ENCODE data around the gene SLC16A6.
"Not testable (repeated sequence)": the region's sequence is repeated elsewhere in the genome, so short reads cannot be mapped to it uniquely, and the experiment has no call there.

Gene SLC16A6

GRCh38 chr17:68290955-68291835, at the start of gene SLC16A6, which contains the start of gene ARSG:
SLC16A6 (minus strand) TSS chr17:68291127; CDS start chr17:68278320, 12,807 bp downstream.
ARSG (plus strand) TSS chr17:68291495; CDS start chr17:68307494, 15,999 bp downstream.
- in situ Hi-C loops (cut with MboI; ENCODE audit: low sequenced_read_pairs): no loop called here

GRCh38 chr17:68334393-68334792, 43.5 kb upstream of the SLC16A6 start:
- in situ Hi-C loops (cut with MboI; ENCODE audit: low sequenced_read_pairs): no loop called here

DNA sequence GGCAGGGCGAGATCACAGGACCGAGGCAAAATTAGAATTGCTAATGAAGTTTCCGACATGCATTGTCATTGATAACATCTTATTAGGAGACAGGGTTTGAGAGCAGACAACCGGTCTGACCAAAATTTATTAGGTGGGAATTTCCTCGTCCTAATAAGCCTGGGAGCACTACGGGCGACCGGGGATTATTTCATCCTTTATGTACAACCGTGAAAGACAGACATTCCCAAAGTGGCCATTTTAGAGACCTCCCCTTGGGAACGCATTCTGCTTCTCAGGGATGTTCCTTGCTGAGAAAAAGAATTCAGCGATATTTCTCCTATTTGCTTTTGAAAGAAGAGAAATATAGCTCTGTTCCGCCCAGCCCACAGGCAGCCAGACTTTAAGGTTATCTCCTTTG, 41.0 kb upstream of the SLC16A6 start:
- in situ Hi-C loops (cut with MboI; ENCODE audit: low sequenced_read_pairs): not testable (repeated sequence)

GRCh38 chr17:68329331-68329730, 38.4 kb upstream of the SLC16A6 start:
- in situ Hi-C loops (cut with MboI; ENCODE audit: low sequenced_read_pairs): no loop called here

GRCh38 chr17:68328676-68329075, 37.7 kb upstream of the SLC16A6 start:
- in situ Hi-C loops (cut with MboI; ENCODE audit: low sequenced_read_pairs): no loop called here

DNA sequence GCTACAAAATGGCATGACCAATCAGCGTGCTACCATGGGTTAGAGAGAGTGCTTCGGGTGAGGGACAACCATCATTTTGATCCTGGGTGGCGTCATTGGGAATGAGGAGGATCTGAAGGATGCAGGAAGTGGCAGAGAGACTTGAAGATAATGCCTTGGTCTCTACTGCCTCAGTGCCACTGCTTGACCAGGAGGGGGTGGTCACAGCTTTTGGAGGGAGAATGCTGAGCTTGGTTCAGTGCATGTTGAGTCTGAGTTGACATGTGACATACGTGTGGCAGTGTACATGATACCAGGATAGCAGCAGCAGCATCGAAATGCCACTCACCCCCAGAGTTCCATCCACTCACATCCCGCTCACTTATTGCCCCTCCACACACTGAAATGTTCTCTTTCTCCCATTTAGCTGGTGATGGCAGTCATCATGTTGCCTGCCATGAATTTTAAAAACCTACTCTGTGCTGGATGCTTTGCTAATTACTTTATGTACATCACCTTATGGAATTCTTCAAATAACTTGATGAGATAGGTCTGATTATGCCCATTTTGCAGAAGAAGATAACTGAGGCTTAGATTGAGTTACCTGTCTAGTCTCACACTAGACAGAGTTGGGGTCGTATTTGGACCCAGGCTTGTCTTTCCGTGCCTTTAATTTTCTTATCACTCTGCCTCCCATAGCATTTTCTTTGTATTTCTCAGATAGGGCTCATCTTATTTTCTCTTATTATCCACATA, 37.1 kb upstream of the SLC16A6 start:
- in situ Hi-C loops (cut with MboI; ENCODE audit: low sequenced_read_pairs): no loop called here

- in situ Hi-C loops (cut with MboI; ENCODE audit: low sequenced_read_pairs): no loop called here
Observed at GRCh38 chr17:68326681-68327080, 35.8 kb upstream of the SLC16A6 start.

DNA sequence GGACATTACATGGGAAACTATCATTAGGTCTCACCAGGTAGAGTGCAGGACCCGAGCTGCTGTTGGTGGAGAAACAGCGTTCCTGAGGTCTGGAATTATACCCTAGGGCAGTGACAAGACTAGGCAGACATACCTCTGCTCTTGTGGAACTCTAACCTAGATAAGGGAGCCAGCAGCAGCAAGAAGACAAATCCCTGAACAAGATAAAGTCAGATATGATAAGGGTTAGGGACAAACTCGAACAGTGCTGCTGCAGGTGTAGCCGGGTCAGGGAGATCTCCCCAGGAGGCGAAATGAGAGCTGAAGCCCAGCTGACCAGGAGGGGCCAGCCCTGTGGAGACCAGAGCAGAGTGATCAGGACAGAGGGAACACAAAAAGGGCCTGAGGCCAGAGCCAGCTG, 35.0 kb upstream of the SLC16A6 start:
- in situ Hi-C loops (cut with MboI; ENCODE audit: low sequenced_read_pairs): no loop called here

GRCh38 chr17:68324654-68325336, 33.9 kb upstream of the SLC16A6 start:
- in situ Hi-C loops (cut with MboI; ENCODE audit: low sequenced_read_pairs): no loop called here

DNA sequence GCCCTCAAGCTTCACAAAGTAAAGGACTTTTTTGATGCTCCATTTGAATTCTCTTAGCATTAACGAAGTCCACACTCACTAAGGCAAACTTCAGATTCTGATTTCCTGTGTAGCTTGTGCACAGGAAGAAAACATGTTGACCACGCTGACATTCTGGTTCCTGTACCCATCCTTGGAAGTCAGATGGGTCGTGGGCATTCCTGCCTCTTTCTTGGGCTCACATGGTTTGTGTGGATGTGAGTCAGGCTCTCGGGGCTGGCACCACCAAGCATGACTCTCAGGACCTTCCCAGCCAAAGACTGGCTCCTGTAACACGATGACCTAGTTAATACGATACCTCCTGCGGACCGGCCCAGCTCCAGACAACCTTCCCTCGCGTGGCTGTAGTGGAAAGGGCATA, 33.2 kb upstream of the SLC16A6 start:
- in situ Hi-C loops (cut with MboI; ENCODE audit: low sequenced_read_pairs): no loop called here

GRCh38 chr17:68322630-68323029, 31.7 kb upstream of the SLC16A6 start:
- in situ Hi-C loops (cut with MboI; ENCODE audit: low sequenced_read_pairs): no loop called here

- in situ Hi-C loops (cut with MboI; ENCODE audit: low sequenced_read_pairs): no loop called here
Observed at GRCh38 chr17:68321556-68321954, 30.6 kb upstream of the SLC16A6 start.

- in situ Hi-C loops (cut with MboI; ENCODE audit: low sequenced_read_pairs): no loop called here
Observed at GRCh38 chr17:68320943-68321555, 30.1 kb upstream of the SLC16A6 start.

DNA sequence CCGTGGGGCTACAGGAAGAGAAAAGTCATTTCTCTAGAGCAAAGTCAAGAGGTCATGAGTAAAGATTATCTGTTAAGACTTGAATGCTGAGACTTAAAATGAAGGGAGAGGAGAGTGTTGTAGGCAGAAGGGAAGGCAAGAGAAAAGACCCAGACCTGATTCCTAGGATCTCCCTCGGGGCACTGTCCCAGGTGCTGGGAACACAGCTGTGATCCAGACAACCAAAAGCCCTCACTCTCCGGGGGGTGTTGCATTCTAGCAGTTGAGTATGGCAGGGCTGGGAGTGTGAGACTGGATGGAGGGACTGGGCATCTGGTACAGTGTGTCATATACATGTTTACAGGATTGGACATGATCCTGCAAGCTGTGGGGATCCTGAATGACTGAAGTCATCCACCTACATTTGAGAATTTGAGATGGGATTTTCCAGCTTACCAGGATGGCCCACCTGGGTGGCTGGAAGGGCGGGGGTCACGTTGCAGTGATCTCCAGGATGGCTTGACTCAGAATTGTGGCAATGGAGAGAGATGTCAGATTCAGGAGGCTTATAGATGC, 29.5 kb upstream of the SLC16A6 start:
- in situ Hi-C loops (cut with MboI; ENCODE audit: low sequenced_read_pairs): no loop called here

GRCh38 chr17:68319410-68320162, 28.7 kb upstream of the SLC16A6 start:
- in situ Hi-C loops (cut with MboI; ENCODE audit: low sequenced_read_pairs): no loop called here

DNA sequence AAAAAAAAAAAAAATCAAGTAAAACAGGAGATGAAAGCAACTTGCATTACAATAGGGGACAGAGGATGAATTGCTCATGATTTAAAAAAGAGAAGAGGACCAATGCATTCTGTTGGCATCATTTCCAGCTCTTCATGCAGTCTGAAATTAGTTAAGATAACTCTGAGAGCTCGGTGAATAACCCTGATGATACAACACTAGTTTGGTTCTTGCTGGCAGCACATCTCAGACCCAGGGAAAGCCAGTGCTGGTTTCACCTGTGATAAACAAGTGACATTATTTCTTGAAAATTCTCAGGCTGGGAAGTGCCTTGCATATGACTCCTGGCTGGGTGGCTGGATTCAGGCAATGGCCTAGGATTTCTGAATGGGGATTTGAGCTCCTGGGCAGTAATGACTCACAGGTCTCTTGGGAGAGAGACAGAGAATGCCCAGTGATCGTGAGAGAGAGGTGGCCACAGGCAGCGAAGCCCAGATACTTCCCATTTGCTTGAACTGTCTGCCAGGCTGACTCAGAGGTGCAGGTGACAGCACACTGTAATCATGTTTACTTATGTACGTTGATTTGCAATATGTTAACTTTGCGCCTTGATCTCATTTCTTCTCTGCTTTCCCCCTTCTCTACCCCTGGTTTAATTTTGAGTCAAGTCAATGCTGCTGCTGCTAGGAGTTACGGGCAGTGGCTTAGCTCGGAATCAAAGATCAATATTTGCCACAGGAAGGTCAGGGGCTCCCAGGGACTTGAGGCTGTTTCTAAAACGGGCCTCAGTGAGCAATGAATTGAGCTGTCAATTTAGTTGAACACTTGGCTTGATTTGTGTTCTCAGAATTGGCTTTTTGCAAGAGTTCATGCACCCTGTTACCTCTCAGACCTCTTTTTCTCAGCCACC, 27.4 kb upstream of the SLC16A6 start:
- in situ Hi-C loops (cut with MboI; ENCODE audit: low sequenced_read_pairs): no loop called here

GRCh38 chr17:68317458-68317857, 26.5 kb upstream of the SLC16A6 start:
- in situ Hi-C loops (cut with MboI; ENCODE audit: low sequenced_read_pairs): no loop called here

GRCh38 chr17:68315930-68316329, 25.0 kb upstream of the SLC16A6 start:
- in situ Hi-C loops (cut with MboI; ENCODE audit: low sequenced_read_pairs): no loop called here

Measured in HL-60/S4 treated with phorbol 12-myristate 13-acetate at 8.2 ng/mL for 4 days and 3 days (cell line).